Gastrocnemius medialis (tissue), 4 donors: ENCODE data around the gene NRF1. TPM values are rescaled to one million over a fixed set of nuclear protein-coding genes. Genes with fewer than 3 reads are reported as not detected.

Source experiments
- ATAC-seq, 2 donors: fragments of 150-250 bp; one replicate each; pipeline ENCODE4 v1.9.1; 2016
- DNase-seq, 2 donors: peaks; one replicate each; pipeline ENCODE4 v3.0.0-alpha.2; 2019
- H3K27ac ChIP-seq, 4 donors: fragments of 200-600 bp; sonication (generic); 1 replicate in 1 of 4; 2 replicates in 3 of 4; pipeline ENCODE4 v1.5.1; 2016 to 2018; ENCODE audit warnings: mild to moderate bottlenecking in 2 of 4, moderate library complexity in 1 of 4
- H3K27me3 ChIP-seq, 3 donors: fragments of 200-600 bp; sonication (generic) in 2 of 3; 1 replicate in 1 of 3; 2 replicates in 2 of 3; pipeline versions ENCODE4 v1.5.1 to v1.6.0; 2016 to 2019; ENCODE audit warnings: mild to moderate bottlenecking in 1 of 3, moderate library complexity in 1 of 3
- H3K36me3 ChIP-seq, 2 donors: fragments of 200-600 bp; sonication (generic) in 1 of 2; one replicate each; pipeline ENCODE4 v1.5.1; 2017 to 2018
- H3K4me1 ChIP-seq, 2 donors: fragments of 200-600 bp; sonication (generic) in 1 of 2; one replicate each; pipeline ENCODE4 v1.5.1; 2016 to 2017; ENCODE audit warnings: mild to moderate bottlenecking in 2 of 2
- H3K4me3 ChIP-seq, 4 donors: fragments of 200-600 bp; sonication (generic) in 3 of 4; 1 replicate in 1 of 4; 2 replicates in 3 of 4; pipeline ENCODE4 v1.5.1; 2016 to 2019; ENCODE audit warnings: mild to moderate bottlenecking in 2 of 4
- H3K9me3 ChIP-seq, 3 donors: fragments of 200-600 bp; sonication (generic) in 2 of 3; 1 replicate in 1 of 3; 2 replicates in 2 of 3; pipeline ENCODE4 v1.5.1; 2016 to 2019
- CTCF ChIP-seq, 5 experiments: fragments of 450-650 bp in 3 of 5; fragments of 200-600 bp in 2 of 5; sonication (generic) in 2 of 5; IDR thresholded peaks in 4 of 5; conservative IDR thresholded peaks in 1 of 5; 1 replicate in 4 of 5; 2 replicates in 1 of 5; pipeline ENCODE4 v1.5.1; 2016 to 2019; ENCODE audit warnings: antibody characterized with exemption in 5 of 5, mild to moderate bottlenecking in 3 of 5, moderate library complexity in 3 of 5
- POLR2A ChIP-seq, 2 donors: fragments of 450-650 bp; IDR thresholded peaks; one replicate each; pipeline ENCODE4 v1.6.1; 2017; ENCODE audit warnings: antibody characterized with exemption in 2 of 2, mild to moderate bottlenecking in 2 of 2, moderate library complexity in 2 of 2
- in situ Hi-C, 4 donors: fragments of 200-750 bp; cut with MboI; loops; one replicate each; pipeline versions ENCODE4 v1.15.0 to v1.8.0; 2017; ENCODE audit warnings: low sequenced_read_pairs in 4 of 4
- intact Hi-C: fragments of 100-400 bp; cut with DNase I; formaldehyde crosslinking; loops from one replicate; pipeline ENCODE4 v1.15.1; 2023; ENCODE audit warnings: low total_unique reads
- total RNA-seq, 4 donors: library from RNA; depleted of rRNA; stranded (reverse); fragments of >200 nt; gene quantifications; one replicate each; pipeline versions ENCODE4 v1.1.0 to v1.2.3, GENCODE V29; 2016

NRF1 gene
- total RNA-seq, 4 donors from 2014 or later = 11.3 to 26.3 (median 18.0) TPM

GRCh38 chr7:129605960-129606614, 5.4 kb upstream of the NRF1 start:
- TF ChIP-seq POLR2A (IDR thresholded peaks at IDR 0.05) = no peak
- H3K36me3 ChIP-seq = no peaks in the 10 kb centered on the region
- ATAC-seq = no peak
- peaks cover 4% of the 10 kb centered on the region in 2 donors for H3K4me1 ChIP-seq
- in situ Hi-C loops (no loop called here), intact Hi-C loops (no loop called here)
- no peak overlapping the region for H3K27ac ChIP-seq
- no peaks in the 10 kb centered on the region for H3K27me3 ChIP-seq
- H3K4me3 ChIP-seq = no peak overlapping the region
- DNase-seq = no peak
- H3K9me3 ChIP-seq = no peaks in the 10 kb centered on the region

GRCh38 chr7:129606803-129607202, 4.7 kb upstream of the NRF1 start:
- Histone ChIP-seq H3K9me3 (no peaks in the 10 kb centered on the region), H3K36me3 (no peaks in the 10 kb centered on the region), H3K4me3 (no peak overlapping the region), H3K27ac (no peak overlapping the region), H3K27me3 (no peaks in the 10 kb centered on the region), H3K4me1 (peaks cover 4% of the 10 kb centered on the region in 2 donors)
- DNase-seq = no peak
- in situ Hi-C loops (no loop called here), intact Hi-C loops (no loop called here)
- no peak for ATAC-seq
- TF ChIP-seq POLR2A (IDR thresholded peaks at IDR 0.05) = no peak
- TF ChIP-seq CTCF (IDR thresholded peaks at IDR 0.05 in 4 of 5, conservative IDR thresholded peaks at IDR 0.05 in 1 of 5) = no peak

- in situ Hi-C loops = no loop called here
- Histone ChIP-seq H3K4me1 (peaks cover 4 to 5% of the 10 kb centered on the region in 2 donors), H3K4me3 (no peak overlapping the region), H3K27me3 (no peaks in the 10 kb centered on the region), H3K27ac (no peak overlapping the region), H3K36me3 (no peaks in the 10 kb centered on the region), H3K9me3 (no peaks in the 10 kb centered on the region)
- TF ChIP-seq POLR2A (IDR thresholded peaks at IDR 0.05) = no peak
- peak in 3 of 5 experiments; percentile 9 to 37 (median 16) for TF ChIP-seq CTCF (IDR thresholded peaks at IDR 0.05 in 4 of 5, conservative IDR thresholded peaks at IDR 0.05 in 1 of 5)
- DNase-seq (no peak), ATAC-seq (no peak)
- intact Hi-C loops = no loop called here
These were observed 3.9 kb upstream of the NRF1 start for GRCh38 chr7:129607471-129608120.

GRCh38 chr7:129609666-129610065, 1.9 kb upstream of the NRF1 start:
- DNase-seq = no peak
- in situ Hi-C loops = no loop called here
- Histone ChIP-seq H3K27me3 (no peaks in the 10 kb centered on the region), H3K36me3 (no peaks in the 10 kb centered on the region), H3K4me1 (peaks cover 14 to 20% of the 10 kb centered on the region in 2 donors), H3K9me3 (no peaks in the 10 kb centered on the region), H3K4me3 (no peak overlapping the region), H3K27ac (no peak overlapping the region)
- intact Hi-C loops = loop anchor here (5.0 to 10.0 kb wide), 4 partner anchors 265 to 1075 kb away; partner anchors contain the start of gene AHCYL2
- ATAC-seq = no peak
- TF ChIP-seq POLR2A (IDR thresholded peaks at IDR 0.05) (no peak), CTCF (IDR thresholded peaks at IDR 0.05 in 4 of 5, conservative IDR thresholded peaks at IDR 0.05 in 1 of 5) (no peak)

- DNase-seq = no peak
- Histone ChIP-seq H3K4me3 (peak overlapping the region; percentile 75 to 91 (median 80)), H3K27me3 (no peaks in the 10 kb centered on the region), H3K4me1 (peaks cover 18 to 20% of the 10 kb centered on the region in 2 donors), H3K27ac (peak overlapping the region; percentile 91 to 97 (median 94)), H3K9me3 (no peaks in the 10 kb centered on the region), H3K36me3 (no peaks in the 10 kb centered on the region)
- intact Hi-C loops (loop anchor here (1.0 to 10.0 kb wide), 5 partner anchors 215 to 1076 kb away; partner anchors contain the start of gene AHCYL2), in situ Hi-C loops (no loop called here)
- TF ChIP-seq CTCF (IDR thresholded peaks at IDR 0.05 in 4 of 5, conservative IDR thresholded peaks at IDR 0.05 in 1 of 5) = no peak
- peak in 1 of 2 donors; percentile 4 for ATAC-seq
These were observed 743 bp upstream of the NRF1 start for GRCh38 chr7:129610709-129611245.
